ENCODE measurements around the gene MEGF11. TPM values are rescaled to one million over a fixed set of nuclear protein-coding genes. Genes with fewer than 3 reads are reported as not detected.

The MEGF11 gene
- total RNA-seq, 1 experiment from 2014 or later, result 1.2 TPM

- H3K18ac ChIP-seq (ENCODE audit: insufficient read length, low read depth, low read length), result no peak overlapping the region
- H3K4me3 Mint-ChIP-seq, result no peak overlapping the region
- H3K23ac ChIP-seq (ENCODE audit: insufficient read length, low read depth, low read length), result no peak overlapping the region
- no peak overlapping the region for H3K56ac ChIP-seq (ENCODE audit: insufficient read length, low read depth, low read length)
- H3K79me2 ChIP-seq (ENCODE audit: insufficient read depth, low read length), result no peaks in the 10 kb centered on the region
- no peak overlapping the region for H2BK120ac ChIP-seq (ENCODE audit: low read depth, low read length, poor library complexity, severe bottlenecking)
- H3K4me1 ChIP-seq (ENCODE audit: insufficient read depth, low read length), result peaks cover 2% of the 10 kb centered on the region; the same call in 1 of the 2 replicates
- no peak overlapping the region for H4K5ac ChIP-seq (ENCODE audit: insufficient read length, low read depth, low read length)
- H2BK15ac ChIP-seq (ENCODE audit: low read depth, low read length), result no peak overlapping the region
- no peaks in the 10 kb centered on the region for H3K27me3 ChIP-seq (ENCODE audit: insufficient read depth, low read length)
- H2BK5ac ChIP-seq (ENCODE audit: insufficient read length, low read length), result no peak overlapping the region
- no peaks in the 10 kb centered on the region for H3K36me3 Mint-ChIP-seq (ENCODE audit: insufficient read depth in 1 of 3, low read depth in 3 of 3)
- no peak overlapping the region for H4K8ac ChIP-seq (replicated peaks; ENCODE audit: insufficient read length, low read depth, low read length)
- no peak overlapping the region for H3K27ac ChIP-seq (ENCODE audit: insufficient read length, low read depth, low read length)
- no peaks in the 10 kb centered on the region for H3K23me2 ChIP-seq (ENCODE audit: insufficient read length, low read depth, low read length, poor library complexity, severe bottlenecking)
- H3K9ac ChIP-seq (ENCODE audit: extremely low read depth, insufficient read length, low read length), result no peak overlapping the region
- H3K27ac Mint-ChIP-seq, result no peak overlapping the region
- H3K9me3 Mint-ChIP-seq, result no peaks in the 10 kb centered on the region
- H3K14ac ChIP-seq (ENCODE audit: insufficient read depth, low read length), result no peak overlapping the region
- no peak overlapping the region for H3T11ph ChIP-seq (ENCODE audit: low read length)
- H2BK20ac ChIP-seq (ENCODE audit: low read depth, low read length, poor library complexity, severe bottlenecking), result no peak overlapping the region
- H3K27me3 Mint-ChIP-seq (ENCODE audit: low read depth), result no peaks in the 10 kb centered on the region
- H4K20me1 ChIP-seq (ENCODE audit: control insufficient read depth, insufficient read depth, insufficient read length), result no peaks in the 10 kb centered on the region
- no peak overlapping the region for H3K4me2 ChIP-seq (ENCODE audit: insufficient read depth, insufficient read length, low read length)
- no peaks in the 10 kb centered on the region for H3K79me1 ChIP-seq (ENCODE audit: insufficient read depth, low read depth, low read length, poor library complexity, severe bottlenecking)
- no peak overlapping the region for H3K4ac ChIP-seq (ENCODE audit: low read depth, low read length)
- no peak overlapping the region for H2AK5ac ChIP-seq (ENCODE audit: insufficient read length, low read length)
- no CpG with 5 or more reads among the region's 1 CpG for WGBS (ENCODE audit: extremely low coverage, insufficient read length, low lambda C conversion rate)
- H3K9me3 ChIP-seq (ENCODE audit: control insufficient read depth, low read depth, low read length), result no peaks in the 10 kb centered on the region
- H2AFZ ChIP-seq (ENCODE audit: low read length), result no peak overlapping the region
- no peak overlapping the region for H4K91ac ChIP-seq (ENCODE audit: insufficient read length, low read depth, low read length)
- no peak for DNase-seq
- peaks cover 21 to 37% of the 10 kb centered on the region in 2 experiments for H3K4me1 Mint-ChIP-seq
- H2BK12ac ChIP-seq (ENCODE audit: insufficient read length, low read depth, low read length), result no peak overlapping the region
- no peak for TF ChIP-seq CTCF (conservative IDR thresholded peaks at IDR 0.05)
Observed at GRCh38 chr15:65926459-65926858, 327.1 kb downstream of the MEGF11 start.
